Measurements from ENCODE around the gene GGCT.
"Not testable (repeated sequence)": the region's sequence is repeated elsewhere in the genome, so short reads cannot be mapped to it uniquely, and the experiment has no call there.

Gene GGCT, protein sequence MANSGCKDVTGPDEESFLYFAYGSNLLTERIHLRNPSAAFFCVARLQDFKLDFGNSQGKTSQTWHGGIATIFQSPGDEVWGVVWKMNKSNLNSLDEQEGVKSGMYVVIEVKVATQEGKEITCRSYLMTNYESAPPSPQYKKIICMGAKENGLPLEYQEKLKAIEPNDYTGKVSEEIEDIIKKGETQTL

DNA sequence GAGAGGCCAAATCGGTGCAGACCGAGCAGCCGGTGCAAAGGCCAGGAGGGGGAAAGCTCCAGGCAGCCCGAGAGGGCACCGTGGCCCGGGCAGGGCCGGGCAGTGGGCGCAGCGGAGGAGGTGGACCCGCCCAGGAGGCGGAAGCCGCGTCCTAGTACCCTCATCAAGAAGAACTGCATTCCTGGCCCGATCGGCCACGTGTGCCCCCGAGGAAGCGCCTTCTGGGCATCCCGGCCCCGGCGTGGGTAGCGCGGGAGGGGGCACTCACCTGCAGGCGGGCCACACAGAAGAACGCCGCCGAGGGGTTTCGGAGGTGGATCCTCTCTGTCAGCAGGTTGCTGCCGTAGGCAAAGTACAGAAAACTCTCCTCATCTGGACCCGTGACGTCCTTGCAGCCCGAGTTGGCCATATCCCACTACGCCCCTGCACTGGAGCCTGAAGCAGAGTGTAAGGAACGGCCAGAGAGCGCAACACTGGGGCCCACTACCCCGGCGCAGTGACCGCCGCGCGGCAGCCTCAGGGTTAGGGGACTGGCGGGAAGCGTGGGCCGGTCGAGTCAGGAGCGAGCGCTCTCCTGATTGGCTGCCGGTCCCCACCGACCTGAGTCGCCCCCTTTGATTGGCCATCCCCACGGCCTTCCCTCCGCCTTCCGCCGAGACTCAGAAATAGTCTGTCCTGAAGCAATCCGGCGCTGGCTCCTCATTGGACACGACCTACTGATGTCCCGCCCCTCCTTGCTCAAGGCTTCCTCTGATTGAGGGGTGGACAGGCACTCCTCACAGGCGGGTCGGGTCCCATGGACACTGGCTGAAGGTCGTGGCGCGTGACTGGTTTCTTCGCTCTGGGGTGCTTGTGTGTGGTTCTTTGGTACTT, at the start of gene GGCT:
Gene GGCT (minus strand): TSS at position 529 of the 873 bp plus-strand sequence. CDS start 120 bp downstream, at position 409.
- DNase-seq, result peak; percentile 85 to 100 (median 98)

DNA sequence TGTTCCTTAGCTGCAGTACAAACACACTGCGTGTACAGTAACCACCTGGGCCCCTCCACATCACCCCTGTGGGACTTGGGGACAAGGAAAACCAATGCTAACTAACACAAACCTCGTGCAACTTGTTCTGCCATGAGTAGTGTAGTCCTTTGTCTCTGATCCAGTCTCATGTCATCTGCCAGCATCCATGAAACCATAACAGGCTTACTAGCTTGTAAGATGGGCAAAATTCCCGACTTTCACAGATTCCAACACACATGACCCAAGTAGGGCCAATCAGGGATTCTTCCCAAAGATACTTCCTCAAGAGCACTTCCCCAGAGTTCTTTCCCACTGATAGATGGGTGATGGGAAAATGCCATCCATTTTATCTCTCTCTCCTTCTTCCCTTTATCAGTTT, 48.9 kb upstream of the GGCT start:
- DNase-seq, result no peak

DNA sequence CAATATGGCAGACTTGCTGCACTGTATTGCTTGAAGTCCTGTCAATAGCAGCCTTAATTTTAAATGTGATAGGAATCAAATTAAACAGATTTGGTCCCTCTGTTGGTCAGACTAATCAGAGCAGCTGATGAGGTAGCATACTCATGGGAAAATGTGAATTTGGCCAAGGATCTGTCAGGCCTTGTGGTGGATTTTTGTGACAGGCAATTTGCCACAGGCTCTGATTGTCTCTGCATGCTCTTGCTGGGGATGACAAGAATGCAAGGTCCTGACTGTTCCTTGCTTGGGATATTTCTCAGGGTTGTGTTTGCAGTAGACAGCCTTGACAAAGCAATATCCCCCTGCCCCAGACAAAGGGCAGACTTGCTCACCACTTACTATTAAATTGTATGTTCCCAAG, 48.5 kb upstream of the GGCT start:
- DNase-seq, result no peak

DNA sequence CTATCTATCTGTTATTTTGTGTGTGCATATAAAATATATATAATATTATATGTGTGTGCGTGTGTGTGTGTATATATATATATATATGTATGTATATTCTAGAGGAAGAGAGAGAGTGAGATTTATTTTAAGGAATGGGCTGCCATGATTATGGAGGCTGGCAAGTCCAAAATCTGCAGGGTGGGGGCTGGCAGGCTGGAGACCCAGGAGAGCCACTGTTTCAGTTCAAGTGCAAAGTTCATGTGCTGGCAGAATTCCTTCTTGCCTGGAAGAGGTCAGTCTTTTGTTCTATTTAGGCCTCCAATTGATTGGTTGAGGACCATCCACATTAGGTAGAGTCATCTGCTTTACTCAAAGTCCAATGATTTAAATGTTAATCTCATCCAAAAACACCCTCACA, 47.7 kb upstream of the GGCT start:
- no peak for DNase-seq

DNA sequence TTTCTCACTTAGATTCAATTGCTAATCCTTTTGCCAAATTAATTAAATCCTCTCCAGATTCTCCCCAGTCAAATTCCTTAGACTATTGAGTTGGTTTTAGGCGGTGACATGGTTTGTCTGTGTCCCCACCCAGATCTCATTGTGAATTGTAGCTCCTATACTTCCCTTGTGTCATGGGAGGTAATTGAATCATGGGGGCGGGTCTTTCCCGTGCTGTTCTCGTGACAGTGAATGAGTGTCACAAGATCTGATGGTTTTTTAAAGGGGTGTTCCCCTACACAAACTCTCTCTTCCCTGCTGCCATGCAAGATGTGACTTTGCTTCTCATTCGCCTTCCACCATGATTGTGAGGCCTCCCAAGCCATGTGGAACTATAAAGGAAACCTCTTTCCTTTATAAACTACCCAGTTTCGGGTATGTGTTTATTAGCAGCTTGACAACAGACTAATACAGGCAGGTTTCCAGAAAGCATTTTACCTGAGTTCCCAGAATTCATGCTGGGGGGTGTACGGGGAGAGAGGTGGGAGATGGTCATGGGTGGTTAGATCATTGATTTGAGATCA, 45.4 kb upstream of the GGCT start:
- DNase-seq, result no peak

DNA sequence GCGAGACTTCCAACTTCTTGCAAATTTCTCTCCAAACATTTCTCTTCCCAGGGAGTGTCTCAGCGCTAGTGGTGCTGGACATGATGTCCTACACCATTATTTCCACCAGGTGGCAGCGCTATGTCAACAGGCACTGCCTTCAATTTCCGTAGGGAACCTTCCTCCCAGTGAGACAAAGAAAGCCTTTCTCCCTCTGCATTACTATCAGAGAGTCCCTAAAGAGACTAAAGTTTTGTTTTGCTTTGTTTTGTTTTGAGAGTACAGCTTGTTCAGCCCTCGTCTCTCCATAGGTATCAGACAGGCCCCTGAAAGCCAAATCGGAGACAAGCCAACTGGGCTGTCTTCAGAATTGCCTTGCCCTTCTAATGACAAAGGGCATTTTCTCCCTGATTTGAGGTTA, 44.2 kb upstream of the GGCT start:
- DNase-seq, result peak in 48 of 56 donors; percentile 5 to 88 (median 56)

DNA sequence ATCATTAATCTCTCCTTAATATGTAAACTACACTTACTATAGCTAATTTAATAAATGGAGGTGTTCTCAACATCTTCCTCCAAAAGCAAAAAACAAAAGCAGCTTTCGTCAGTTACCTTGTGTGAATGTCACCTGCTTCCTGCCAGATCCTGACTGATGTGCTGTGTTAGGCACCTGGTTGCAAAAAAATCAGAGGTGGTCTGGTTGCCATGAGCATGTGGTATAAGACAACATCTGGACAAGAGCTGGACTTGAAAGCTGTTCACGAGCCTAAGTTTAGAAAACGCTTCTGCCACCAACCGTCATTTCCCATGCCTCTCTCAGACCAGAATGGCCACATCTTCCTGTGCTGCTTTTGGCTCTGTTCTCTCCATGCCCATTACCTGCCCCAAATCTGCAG, 42.0 kb upstream of the GGCT start:
- DNase-seq, result no peak

DNA sequence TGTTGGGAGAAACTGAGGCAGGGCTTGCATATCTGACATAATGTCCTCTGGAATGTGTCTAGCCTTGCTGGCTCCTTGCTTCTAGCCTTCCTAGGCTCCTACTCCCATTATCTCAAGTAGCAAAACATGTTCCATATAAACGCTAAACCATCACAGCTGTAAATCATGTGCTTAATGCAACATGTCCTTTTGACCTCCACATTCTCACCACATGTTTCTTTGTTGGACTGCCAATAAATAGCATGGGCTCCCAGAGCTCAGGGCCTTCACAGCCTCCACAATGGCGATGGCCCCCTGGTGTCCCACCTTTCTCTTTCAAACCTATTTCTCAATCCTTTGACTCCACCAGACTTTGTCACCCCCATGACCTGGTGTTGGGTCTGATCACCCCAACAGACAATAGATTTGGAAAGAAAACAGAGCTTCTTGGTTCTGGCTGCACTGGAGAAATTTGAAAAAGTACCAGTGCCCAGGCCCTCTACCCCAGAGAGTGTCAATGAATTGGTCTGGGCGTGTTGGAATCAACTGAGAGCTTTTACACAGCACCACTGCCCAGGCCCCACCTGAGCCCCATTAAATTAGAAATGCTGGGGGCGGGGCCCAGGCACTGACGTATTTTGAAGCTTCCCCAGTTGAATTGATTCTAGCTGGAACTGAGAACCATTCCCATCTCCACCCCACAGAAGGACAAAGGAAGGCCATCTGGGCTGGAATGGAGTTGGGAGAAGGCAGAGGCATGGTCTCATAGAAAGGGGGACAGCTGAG, 41.3 kb upstream of the GGCT start:
- no peak for DNase-seq

DNA sequence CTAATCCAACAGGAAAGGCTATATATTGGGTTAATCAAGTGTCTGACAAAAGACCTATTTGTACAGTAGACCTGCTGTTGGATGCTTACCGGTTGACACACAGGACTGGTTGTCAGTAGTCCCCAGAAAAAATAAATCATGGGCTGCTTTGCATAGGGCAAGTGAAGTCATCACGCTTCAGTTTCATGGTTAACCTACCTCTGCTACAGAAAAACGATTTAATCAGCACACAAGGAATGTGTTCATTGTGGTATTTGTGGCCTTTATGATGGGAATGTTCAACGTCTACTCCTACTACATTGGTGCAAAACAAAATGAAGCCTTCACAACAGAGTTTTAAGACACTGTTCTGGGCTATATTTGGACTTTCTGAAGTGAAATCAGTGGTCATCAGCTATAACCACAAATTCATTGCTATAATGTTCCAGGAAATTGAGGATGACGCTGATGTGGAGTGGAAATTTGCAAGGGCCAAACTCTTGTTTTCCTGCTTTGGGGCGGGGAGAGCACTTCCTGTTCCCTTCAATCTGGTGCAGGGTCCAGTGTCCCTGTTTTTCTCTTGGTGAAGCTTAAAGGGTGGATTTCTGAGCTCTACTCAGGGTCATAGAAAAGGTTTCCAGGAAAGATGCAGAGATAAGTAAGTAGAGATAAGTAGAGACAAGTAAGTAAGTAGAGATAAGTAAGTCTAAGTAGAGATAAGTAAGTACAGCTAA, 39.3 kb upstream of the GGCT start:
- DNase-seq, result no peak

DNA sequence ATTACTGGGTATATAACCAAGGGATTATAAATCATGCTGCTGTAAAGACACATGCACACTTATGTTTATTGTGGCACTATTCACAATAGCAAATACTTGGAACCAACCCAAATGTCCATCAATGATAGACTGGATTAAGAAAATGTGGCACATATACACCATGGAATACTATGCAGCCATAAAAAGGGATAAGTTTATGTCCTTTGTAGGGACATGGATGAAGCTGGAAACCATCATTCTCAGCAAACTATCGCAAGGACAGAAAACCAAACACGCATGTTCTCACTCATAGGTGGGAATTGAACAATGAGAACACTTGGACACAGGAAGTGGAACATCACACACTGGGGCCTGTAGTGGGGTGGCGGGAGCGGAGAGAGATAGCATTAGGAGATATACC, 38.5 kb upstream of the GGCT start:
- DNase-seq, result not testable (repeated sequence)

DNA sequence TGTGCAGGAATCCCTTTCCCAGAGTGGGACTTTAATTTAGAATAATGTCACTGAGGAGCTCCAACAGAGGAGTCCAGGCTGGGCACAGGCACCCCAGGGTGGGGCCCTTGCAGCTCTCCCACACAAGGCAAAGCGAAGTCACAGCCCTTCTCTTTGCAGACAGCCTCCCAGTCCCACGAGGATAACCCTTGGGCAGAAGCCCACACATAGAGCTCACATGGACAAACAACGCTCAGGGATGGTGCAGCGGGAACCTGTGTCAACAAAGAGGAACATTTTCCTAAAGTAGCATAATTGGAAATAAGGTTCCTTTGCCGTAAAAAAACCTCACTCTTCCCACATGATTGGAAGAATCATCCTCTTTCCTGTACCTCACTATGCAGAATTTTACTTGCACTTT, 29.3 kb upstream of the GGCT start:
- DNase-seq, result no peak

DNA sequence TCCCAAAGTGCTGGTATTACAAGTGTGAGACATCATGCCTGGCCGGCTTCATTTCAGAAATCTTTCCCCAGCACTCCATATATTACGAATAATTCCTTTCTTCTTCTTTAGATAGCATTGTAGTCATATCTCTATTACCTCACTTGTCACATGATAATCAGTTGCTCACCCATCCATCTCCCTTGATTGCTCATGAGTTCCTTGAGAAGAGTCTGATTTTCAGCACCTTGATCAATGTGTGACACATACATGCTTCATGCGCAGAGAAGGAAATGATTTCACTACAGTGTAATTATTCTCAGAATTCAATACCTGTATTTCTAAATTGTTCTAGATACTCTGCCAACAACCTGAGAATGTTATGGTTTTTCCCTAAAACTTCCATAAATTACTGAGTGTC, 26.7 kb upstream of the GGCT start:
- DNase-seq, result no peak

DNA sequence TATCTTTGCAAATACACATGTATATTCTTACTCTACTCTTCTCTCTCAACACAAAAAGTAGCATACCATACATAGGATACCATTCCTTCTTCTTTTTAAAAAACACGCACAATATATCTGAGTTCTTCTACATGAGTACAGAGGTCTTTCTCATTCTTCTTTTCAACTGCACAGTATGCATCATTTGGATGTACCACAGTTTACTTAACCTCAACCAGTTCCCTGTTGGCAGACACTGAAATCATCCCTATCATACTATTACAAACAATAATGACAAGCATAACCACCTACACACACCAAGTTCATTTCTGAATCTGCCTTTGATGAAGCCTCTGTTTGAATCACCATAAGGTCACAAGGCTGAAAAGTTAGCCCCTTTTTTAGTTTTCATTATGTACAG, 25.7 kb upstream of the GGCT start:
- no peak for DNase-seq

DNA sequence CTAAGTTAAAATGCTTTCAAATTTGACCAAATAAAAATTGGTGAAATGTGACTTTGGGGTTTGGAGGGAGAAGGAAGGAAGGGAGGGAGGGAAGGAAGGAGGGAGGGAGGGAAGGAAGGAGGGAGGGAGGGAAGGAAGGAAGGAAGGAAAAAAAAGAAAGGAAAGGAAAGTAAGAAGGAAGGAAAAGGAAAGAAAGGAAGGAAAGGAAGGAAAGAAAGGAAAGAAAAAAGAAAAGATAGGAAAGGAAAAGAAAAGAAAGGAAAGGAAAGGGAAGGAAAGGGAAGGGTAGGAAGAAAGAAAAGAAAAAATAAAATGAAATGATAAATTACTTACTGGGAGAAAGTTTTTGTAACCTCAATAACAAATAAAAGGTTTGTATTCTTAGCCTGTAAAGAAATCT, 24.1 kb upstream of the GGCT start:
- DNase-seq, result no peak

DNA sequence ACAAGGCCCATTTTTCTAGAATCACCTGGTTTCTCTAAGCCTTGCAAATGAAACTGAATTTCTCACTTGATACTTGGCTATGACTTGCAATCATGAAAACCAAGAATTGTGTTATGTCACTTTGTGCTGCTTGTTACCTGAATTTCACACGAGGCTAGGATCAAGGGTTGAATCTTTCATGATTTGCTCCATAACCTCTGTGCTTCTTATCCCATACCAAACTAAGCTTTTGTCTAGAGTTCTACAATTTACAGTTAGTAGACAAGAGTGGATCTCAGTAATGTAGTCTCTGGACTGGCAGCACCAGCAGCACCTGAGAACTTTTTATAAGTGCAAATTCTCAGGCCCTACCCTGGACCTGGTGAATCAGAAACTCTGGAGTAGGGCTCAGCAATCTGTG, 22.7 kb upstream of the GGCT start:
- not testable (repeated sequence) for DNase-seq

DNA sequence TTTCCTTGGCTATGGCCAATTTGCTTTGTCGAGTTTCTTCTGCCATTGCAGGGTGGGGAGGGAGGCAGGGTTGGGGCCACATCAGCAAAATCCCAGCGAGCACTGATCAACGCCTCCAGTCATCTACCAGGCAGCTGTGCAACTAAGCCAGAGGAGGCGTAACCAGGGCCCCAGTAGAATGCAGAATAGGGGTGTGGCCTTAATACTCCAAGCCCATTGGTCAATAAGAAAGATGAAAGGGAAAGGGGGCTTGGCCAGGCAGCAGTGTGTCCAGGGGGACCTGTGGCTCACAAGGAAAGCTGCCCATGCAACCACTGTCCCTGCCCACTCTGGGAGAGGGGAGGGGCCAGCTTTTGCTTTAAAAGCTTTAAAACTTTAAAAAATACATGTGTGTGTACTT, 21.5 kb upstream of the GGCT start:
- DNase-seq, result no peak

DNA sequence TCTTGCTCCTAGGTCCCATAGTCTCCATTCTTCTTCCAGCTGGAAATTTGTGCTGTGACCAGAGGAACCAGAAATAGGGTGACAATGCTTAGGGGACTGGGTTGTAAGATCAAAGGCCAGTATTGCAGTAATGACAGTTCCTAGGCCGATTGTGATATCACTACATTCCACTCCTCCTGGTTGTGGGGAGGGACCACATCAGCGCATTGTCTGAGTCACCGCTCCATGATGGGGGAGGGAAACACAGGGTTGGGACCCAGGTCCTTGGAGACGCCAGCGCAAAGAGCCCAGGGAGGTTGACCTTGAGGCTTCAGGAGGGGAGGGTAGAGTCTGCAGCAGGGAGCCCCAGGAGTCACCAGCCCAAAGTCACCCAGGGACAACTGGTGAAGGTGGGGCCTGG, 20.8 kb upstream of the GGCT start:
- no peak for DNase-seq

DNA sequence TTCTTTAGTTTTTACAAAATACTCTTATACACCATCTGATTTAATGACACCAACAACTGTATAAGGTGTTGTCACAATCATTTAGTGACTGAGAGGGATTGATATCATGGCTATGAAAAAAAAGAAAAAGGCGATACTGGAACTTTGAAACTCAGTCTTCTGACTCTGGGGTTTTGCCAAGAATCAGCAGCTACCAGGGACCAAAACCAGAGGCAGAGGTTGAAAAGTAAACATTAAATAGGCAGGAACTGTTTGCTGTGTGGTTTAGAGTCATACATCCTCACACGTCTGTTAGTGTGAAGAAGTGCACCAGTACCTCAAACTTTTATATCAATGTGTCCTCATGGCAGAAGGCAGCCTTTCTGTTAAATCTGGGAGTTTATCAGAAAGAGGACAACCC, 19.9 kb upstream of the GGCT start:
- no peak for DNase-seq

DNA sequence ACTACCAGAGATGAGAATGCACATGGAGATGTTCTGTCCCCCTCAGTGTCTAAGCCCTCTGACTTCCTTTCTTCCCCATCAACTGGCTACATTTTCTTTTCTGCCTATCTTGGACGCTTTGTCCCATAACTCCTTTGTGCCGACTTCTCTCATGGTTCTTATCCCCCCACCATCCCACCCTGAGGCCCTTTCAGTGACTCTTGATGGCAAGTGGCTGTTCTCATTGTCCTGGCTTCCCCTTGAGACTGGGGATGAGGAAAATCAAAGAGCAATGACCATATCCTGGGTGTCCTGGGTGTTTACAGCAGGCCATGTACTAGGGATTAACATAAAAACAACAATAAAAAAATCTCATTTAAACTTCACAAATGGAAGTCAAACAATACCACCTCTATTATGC, 18.8 kb upstream of the GGCT start:
- DNase-seq, result no peak

DNA sequence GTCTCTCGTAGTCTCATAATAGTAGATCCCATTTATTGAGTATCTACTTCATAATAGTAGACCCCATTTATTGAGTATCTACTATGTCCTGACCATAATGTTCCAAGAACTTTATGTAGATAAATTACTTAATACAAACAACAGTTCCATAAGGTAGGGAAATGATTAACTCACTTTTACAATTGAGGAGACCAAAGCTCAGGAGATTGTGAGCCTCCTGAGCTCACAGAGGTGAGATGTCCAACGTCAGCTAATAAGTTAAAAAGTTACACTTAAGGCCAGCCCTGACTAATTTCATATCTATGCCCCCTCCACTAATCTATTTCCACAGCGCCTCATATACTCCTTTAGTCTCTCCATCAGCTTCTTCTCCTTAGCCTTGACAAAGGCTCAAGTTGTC, 17.5 kb upstream of the GGCT start:
- DNase-seq, result no peak

DNA sequence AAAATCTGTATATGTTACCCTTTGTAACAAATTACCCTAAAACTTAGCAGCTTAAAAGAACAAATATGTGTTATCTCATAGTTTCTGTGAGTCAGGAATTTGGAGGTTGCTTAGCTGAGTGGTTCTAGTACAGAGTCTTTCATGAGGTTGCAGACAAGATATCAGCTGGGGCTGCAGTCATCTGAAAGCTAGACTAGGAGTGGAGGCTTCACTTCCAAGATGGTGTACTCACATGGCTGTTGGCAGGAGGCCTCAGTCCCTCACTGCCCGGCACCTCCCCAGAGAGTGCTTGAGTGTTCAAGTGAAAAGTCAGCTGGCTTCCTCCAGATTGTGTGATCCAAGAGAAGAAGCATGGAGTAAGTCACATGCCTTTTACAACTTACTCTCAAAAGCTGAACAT, 16.9 kb upstream of the GGCT start:
- no peak for DNase-seq

Data from nucleus accumbens (tissue), 56 donors.